ENCODE results near the gene RBFOX2. TPM values are rescaled to one million over a fixed set of nuclear protein-coding genes. Genes with fewer than 3 reads are reported as not detected.

Gene RBFOX2
- total and polyA plus RNA-seq, 2 of the 13 experiments (the other 11 are each of a cell fraction or from before 2014, with no cell fraction given): 37.3 to 40.4 TPM

GRCh38 chr22:35835998-35836691, 192.5 kb downstream of the RBFOX2 start (continued):
- TF ChIP-seq AHDC1 (CRISPR knock-in tag; IDR thresholded peaks at IDR 0.05; ENCODE audit: borderline replicate concordance) (no peak), ZBTB37 (CRISPR knock-in tag; IDR thresholded peaks at IDR 0.05) (peak; percentile 60; the same call in 1 of the 2 replicates), BHLHE40 (IDR thresholded peaks at IDR 0.05; ENCODE audit: low read length) (no peak), KAT8 (CRISPR knock-in tag; IDR thresholded peaks at IDR 0.05) (0 out of 2 replicates have a peak, but pooled peaks have one; percentile 33), SUZ12 (IDR thresholded peaks at IDR 0.05; ENCODE audit: low read depth, low read length) (no peak), RFXAP (CRISPR knock-in tag; IDR thresholded peaks at IDR 0.05; ENCODE audit: borderline replicate concordance) (no peak), ZNF713 (CRISPR knock-in tag; IDR thresholded peaks at IDR 0.05) (no peak), ZNF292 (CRISPR knock-in tag; IDR thresholded peaks at IDR 0.05; ENCODE audit: borderline replicate concordance, low read depth) (peak; percentile 55; the same call in 1 of the 2 replicates), AKAP8 (CRISPR knock-in tag; IDR thresholded peaks at IDR 0.05) (no peak), SOX6 (IDR thresholded peaks at IDR 0.05) (no peak), SOX6 (CRISPR knock-in tag; IDR thresholded peaks at IDR 0.05) (peak; percentile 90), ZFX (CRISPR knock-in tag; IDR thresholded peaks at IDR 0.05; ENCODE audit: low read depth) (peak; percentile 38; the same call in 1 of the 2 replicates), NCOA5 (CRISPR knock-in tag; IDR thresholded peaks at IDR 0.05) (no peak), ZNF10 (CRISPR knock-in tag; IDR thresholded peaks at IDR 0.05; ENCODE audit: borderline replicate concordance, low read depth) (no peak), WIZ (CRISPR knock-in tag; IDR thresholded peaks at IDR 0.05) (no peak), ZNF224 (CRISPR knock-in tag; IDR thresholded peaks at IDR 0.05) (0 out of 2 replicates have a peak, but pooled peaks have one; percentile 34), SALL1 (CRISPR knock-in tag; IDR thresholded peaks at IDR 0.05) (0 out of 2 replicates have a peak, but pooled peaks have one; percentile 17), SAP130 (CRISPR knock-in tag; IDR thresholded peaks at IDR 0.05; ENCODE audit: low read depth) (peak; percentile 36; the same call in 1 of the 2 replicates)
- TF ChIP-seq, protein P1, sequence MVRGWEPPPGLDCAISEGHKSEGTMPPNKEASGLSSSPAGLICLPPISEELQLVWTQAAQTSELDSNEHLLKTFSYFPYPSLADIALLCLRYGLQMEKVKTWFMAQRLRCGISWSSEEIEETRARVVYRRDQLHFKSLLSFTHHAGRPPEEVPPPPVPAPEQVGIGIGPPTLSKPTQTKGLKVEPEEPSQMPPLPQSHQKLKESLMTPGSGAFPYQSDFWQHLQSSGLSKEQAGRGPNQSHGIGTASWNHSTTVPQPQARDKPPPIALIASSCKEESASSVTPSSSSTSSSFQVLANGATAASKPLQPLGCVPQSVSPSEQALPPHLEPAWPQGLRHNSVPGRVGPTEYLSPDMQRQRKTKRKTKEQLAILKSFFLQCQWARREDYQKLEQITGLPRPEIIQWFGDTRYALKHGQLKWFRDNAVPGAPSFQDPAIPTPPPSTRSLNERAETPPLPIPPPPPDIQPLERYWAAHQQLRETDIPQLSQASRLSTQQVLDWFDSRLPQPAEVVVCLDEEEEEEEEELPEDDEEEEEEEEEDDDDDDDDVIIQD (CRISPR knock-in tag; IDR thresholded peaks at IDR 0.05; ENCODE audit: low read depth): peak; percentile 36; the same call in 1 of the 2 replicates
- TF ChIP-seq, protein P2, sequence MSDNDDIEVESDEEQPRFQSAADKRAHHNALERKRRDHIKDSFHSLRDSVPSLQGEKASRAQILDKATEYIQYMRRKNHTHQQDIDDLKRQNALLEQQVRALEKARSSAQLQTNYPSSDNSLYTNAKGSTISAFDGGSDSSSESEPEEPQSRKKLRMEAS (IDR thresholded peaks at IDR 0.05): 0 out of 2 replicates have a peak, but pooled peaks have one; percentile 40
